GF-D8 (cell line): ENCODE results near the gene RERE.

Experiments
- DNase-seq: peaks from one replicate; lab custom pipeline; 2025; lab: John Stamatoyannopoulos, UW

RERE gene

GRCh38 chr1:8665833-8666232, 151.6 kb downstream of the RERE start:
- DNase-seq: no peak

- no peak for DNase-seq
These were observed 152.6 kb downstream of the RERE start for GRCh38 chr1:8664887-8665286.

DNA sequence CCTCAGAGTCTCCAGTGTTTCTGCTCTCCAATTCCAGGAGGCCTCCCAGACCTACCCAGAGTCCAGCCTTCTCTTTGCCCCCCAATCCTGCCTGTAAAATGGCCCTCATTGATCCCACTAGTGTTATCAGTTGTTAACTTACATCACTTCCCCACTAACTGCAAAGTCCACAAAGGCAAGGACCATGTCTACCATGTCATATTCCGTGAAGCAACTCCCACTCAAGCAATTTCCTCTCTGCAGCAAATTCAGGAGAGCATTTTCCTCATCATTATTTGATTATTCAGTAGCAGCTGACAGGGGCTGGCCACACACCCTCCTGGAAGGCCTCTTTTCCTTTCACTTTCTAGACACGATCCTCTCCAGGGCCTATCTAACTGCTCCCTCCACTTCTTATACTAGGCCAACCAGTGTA, 153.5 kb downstream of the RERE start:
- DNase-seq: no peak

GRCh38 chr1:8663090-8663802, 154.2 kb downstream of the RERE start:
- no peak for DNase-seq

GRCh38 chr1:8662380-8663072, 154.9 kb downstream of the RERE start:
- DNase-seq: no peak

- DNase-seq: no peak
These were observed 156.0 kb downstream of the RERE start for GRCh38 chr1:8661185-8662110.

GRCh38 chr1:8660411-8660828, 157.0 kb downstream of the RERE start:
- no peak for DNase-seq

- DNase-seq: no peak
These were observed 157.8 kb downstream of the RERE start for GRCh38 chr1:8659593-8659992.

DNA sequence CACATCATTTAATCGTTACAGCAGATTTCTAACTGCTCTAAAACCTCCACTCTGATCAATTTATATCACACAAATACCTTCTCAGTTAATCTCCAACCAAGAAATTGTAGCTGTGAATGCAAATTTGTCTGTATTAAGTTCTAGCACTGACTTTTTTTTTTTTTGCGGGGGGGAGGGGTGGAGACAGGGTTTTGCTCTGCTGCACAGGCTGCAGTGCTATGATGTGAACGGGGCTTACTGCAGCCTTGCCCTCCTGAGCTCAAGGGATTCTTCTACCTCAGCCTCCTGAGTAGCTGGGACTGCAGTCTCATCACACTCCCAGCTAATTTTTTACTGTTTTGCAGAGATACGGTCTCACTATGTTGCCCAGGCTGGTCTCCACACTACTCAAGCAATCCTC, 163.6 kb downstream of the RERE start:
- DNase-seq: no peak

- no peak for DNase-seq
These were observed 164.9 kb downstream of the RERE start for GRCh38 chr1:8652467-8653046.

GRCh38 chr1:8651962-8652361, 165.5 kb downstream of the RERE start:
- DNase-seq: no peak

GRCh38 chr1:8651236-8651890, 166.1 kb downstream of the RERE start:
- DNase-seq: no peak

- DNase-seq: no peak
These were observed 167.6 kb downstream of the RERE start for GRCh38 chr1:8649875-8650274.

GRCh38 chr1:8649027-8649426, 168.4 kb downstream of the RERE start:
- DNase-seq: no peak

DNA sequence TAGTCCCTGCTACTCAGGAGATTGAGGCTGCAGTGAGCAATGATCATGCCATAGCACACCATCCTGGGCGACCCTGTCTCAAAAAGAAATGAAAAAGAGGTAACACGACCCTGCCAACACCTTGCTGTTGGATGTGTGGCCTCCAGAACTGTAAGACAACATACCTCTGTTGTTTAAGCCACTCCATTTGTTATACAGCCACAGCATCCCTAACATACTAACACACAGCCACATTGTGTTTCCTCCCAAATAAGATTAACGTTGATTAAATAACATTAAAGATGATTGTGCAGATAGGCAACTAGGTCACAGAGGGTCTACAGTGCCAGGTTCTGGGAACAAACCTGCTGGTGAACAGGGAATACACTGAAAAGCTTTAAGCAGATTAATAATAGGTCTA, 170.4 kb downstream of the RERE start:
- DNase-seq: no peak

- DNase-seq: no peak
These were observed 171.3 kb downstream of the RERE start for GRCh38 chr1:8646189-8646588.

DNA sequence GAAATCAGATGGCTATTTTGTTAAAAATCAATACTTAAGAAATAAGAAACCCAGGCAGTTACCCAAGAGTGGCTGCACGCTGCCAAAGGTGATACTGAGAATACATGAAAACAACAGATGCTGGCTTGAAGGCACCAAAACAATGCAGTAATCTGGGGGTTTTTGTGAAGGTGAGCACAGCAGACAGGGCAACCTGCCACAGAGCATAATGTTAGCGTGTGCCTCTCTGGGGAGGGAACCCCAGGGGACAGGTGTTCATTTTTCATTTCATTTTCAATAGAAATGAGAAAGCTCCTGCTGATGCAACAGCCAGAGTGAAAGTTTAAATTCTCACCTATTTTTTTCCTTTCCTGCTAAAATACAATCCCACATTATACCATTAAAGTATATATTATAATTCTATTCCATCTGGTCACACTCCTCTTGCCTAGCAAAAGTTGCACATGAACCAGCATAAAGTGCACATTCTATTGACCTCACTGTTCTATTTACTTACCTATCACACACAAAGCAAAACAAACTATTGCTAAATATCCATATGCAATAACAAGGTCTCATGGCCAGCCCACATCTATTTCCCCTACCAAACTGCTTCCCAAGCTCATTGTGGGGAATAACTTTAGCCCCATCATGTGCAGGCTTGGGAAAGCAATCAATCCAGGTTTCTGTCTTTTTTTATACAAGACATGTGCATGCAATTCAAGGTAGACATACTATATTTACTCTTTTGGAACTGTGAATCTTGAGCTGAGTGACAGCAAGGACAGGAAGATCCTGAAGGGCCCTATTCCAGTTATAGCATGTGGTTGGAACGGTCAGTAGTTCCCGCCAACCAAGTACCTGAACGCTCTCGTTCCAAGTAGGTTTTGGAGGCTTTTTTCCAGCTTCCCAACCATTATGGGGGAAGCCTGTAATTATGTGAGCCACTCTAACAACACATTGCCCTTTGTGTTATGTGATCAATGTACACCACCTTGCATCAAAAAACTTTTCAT, 173.6 kb downstream of the RERE start:
- DNase-seq: no peak

DNA sequence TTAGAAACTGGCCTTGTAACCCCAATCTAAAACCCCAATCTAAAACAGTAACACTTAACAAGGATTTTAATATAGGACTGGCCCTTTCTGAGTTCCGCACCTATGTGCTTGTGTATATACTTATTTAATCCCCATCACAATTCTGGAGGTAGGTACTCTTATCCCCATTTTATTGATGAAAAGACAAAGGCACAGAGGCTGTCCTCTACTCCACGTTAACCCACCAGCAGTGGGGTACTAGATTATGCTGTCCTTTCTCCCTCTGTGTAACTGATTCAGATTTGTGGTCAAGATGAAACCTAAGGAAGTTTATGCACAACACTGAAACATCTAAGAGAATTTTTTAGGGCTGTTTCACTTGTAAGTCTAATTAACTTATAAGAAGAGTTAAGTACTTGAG, 175.3 kb downstream of the RERE start:
- DNase-seq: no peak

DNA sequence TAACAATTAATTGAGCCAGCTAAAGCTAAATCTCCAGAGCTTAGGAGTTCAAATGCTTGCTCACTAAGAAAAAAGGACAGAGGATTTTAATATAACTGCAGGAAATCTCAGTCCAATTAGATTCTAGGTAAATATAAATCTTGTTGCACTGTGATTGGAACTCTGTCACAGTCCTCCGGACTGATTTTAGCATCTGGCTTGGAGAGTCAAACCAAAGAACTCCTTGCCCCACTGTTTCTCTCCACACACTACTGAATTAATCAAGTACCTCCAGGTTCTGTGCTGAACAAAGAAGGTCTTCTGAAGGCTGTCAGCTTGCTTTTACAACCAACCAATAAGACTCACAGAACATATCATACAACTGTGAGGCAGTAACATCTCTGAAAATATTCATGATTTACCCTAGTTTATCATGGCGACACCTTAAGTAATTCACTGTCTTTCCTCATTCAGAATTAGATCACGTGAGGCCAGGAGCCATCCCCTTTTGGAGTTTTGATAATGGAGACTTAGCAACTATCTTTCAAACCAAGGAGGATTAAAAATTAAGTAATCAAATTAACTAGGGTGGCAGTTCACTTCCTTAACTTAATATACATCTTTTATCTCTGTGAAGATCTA, 176.0 kb downstream of the RERE start:
- no peak for DNase-seq

DNA sequence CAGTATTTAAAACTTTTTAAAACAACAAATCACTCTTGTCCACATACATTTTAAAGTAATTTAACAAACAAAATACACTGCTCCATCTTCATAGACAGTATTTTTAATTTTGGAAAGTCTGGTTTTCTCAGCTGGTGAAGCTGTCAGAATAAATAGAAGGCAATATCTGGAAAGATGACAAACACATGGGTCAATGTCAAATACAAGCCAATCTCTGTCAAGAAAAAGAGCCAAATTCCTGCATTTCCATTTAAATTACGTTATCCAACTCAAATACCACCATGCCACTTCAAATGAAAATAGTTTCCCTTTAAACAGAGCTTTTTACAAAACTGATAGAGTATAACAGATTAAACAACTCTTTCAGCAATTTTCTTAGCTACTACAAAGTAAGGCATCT, 176.5 kb downstream of the RERE start:
- DNase-seq: no peak
